Measurements from ENCODE around the gene PROB1. TPM values are rescaled to one million over a fixed set of nuclear protein-coding genes. Genes with fewer than 3 reads are reported as not detected.

PROB1 gene
- total and polyA plus RNA-seq, 9 of the 15 experiments (the other 6 are each of a cell fraction or from before 2014, with no cell fraction given): 0.01 to 1.8 (median 0.47) TPM

DNA sequence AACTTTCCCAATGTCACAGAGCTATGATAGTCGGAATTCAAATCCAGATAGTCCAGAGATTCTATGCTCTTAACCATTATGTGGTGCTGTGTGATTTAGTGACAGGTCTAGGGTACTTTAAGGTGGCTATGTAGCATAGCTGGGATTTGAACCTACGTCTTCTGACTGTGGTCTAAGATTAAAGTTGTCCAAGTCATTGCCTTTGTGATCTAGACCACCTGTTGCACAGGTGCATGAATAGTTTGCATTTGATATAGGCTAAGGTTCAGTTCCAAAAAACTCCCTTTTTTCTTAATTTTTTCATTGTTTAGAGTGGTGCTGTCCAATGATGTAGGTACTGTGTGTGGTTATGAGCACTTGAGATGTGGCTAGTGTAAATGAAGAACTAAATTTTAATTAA lies 50.7 kb downstream of the PROB1 start:
- CTCF ChIA-PET (ENCODE audit: low intra/inter-chr PET ratio): no interaction called here
- Histone ChIP-seq H3K9ac (ENCODE audit: insufficient read depth in 1 of 2, low read depth in 2 of 2, low read length in 2 of 2) (peak overlapping the region in 1 of 2 experiments; percentile 57; a peak in 1 of 4 replicates), H3K4me3 (peak overlapping the region; percentile 86; the same call in 1 of the 2 replicates), H4K20me1 (replicated peaks; ENCODE audit: control insufficient read depth, insufficient read depth, low read length) (peaks cover 26% of the 10 kb centered on the region), H2AFZ (ENCODE audit: low read depth, low read length) (no peak overlapping the region), H3K36me3 (ENCODE audit: control insufficient read depth, insufficient read depth, low read length) (peaks cover 23% of the 10 kb centered on the region), H3K27me3 (ENCODE audit: control insufficient read depth in 2 of 2, insufficient read depth in 2 of 2, low read length in 2 of 2) (no peaks in the 10 kb centered on the region), H3K27ac (ENCODE audit: extremely low read depth, low read depth, low read length) (no peak overlapping the region), H3K79me2 (ENCODE audit: control insufficient read depth, insufficient read depth, low read length) (peaks cover 75% of the 10 kb centered on the region), H3K4me2 (ENCODE audit: insufficient read depth, low read length) (peak overlapping the region; percentile 91), H3K9me3 (replicated peaks; ENCODE audit: control insufficient read depth, insufficient read depth, low read depth, low read length) (no peaks in the 10 kb centered on the region), H3K9me1 (ENCODE audit: control insufficient read depth, insufficient read depth, low read length) (no peaks in the 10 kb centered on the region), H3K4me1 (replicated peaks in 1 of 2; ENCODE audit: control insufficient read depth in 2 of 2, insufficient read depth in 2 of 2, low read length in 2 of 2) (peaks cover 18 to 19% of the 10 kb centered on the region in 2 experiments; a peak in 4 of 5 replicates)
- POLR2A ChIA-PET: interaction anchor here (0.6 to 1.5 kb wide), 4 partner anchors 9 to 578 kb away, joined by 3 to 4 read pairs (median 4); no protein-coding TSS in a partner anchor
- DNase-seq (ENCODE audit: extremely low read depth in 1 of 4, low spot score in 3 of 4): no peak
- FAIRE-seq: no peak
- no peak for TF ChIP-seq CBFA2T2 (conservative IDR thresholded peaks at IDR 0.05)
- 31% methylated on average over 2 of the region's 2 CpGs for WGBS (ENCODE audit: insufficient coverage, low coverage, missing lambda C conversion rate)
- BruUV-seq (replicated peaks): no TSS peak
- in situ Hi-C loops (cut with MboI) (no loop called here), intact Hi-C loops (cut with micrococcal nuclease) (loop anchor here (5.0 kb wide), 3 partner anchors 58 to 767 kb away; partner anchors contain the start of genes HSPA9 and SPATA24)
- no peak for ATAC-seq

GRCh38 chr5:139343476-139343875 lies 51.4 kb downstream of the PROB1 start:
- 18% methylated on average over 8 of the region's 9 CpGs for WGBS (ENCODE audit: insufficient coverage, low coverage, missing lambda C conversion rate)
- ATAC-seq: no peak
- H3K4me1 ChIP-seq (replicated peaks in 1 of 2; ENCODE audit: control insufficient read depth in 2 of 2, insufficient read depth in 2 of 2, low read length in 2 of 2): peaks cover 15% of the 10 kb centered on the region in 2 experiments; a peak in 4 of 5 replicates
- H3K4me2 ChIP-seq (ENCODE audit: insufficient read depth, low read length): peak overlapping the region; percentile 91
- peak in 1 of 4 experiments; percentile 28 for DNase-seq (ENCODE audit: extremely low read depth in 1 of 4, low spot score in 3 of 4)
- H3K27me3 ChIP-seq (ENCODE audit: control insufficient read depth in 2 of 2, insufficient read depth in 2 of 2, low read length in 2 of 2): no peaks in the 10 kb centered on the region
- H3K27ac ChIP-seq (ENCODE audit: extremely low read depth, low read depth, low read length): peak overlapping the region; percentile 100; the same call in 2 of the 3 replicates
- ChIA-PET POLR2A (interaction anchor here (0.6 to 1.5 kb wide), 3 partner anchors 10 to 577 kb away, joined by 3 to 4 read pairs (median 4); no protein-coding TSS in a partner anchor), CTCF (ENCODE audit: low intra/inter-chr PET ratio) (no interaction called here)
- no TSS peak for BruUV-seq (replicated peaks)
- H3K9ac ChIP-seq (ENCODE audit: insufficient read depth in 1 of 2, low read depth in 2 of 2, low read length in 2 of 2): peak overlapping the region; percentile 11 to 99; a peak in 2 of 4 replicates
- no peak overlapping the region for H2AFZ ChIP-seq (ENCODE audit: low read depth, low read length)
- H3K79me2 ChIP-seq (ENCODE audit: control insufficient read depth, insufficient read depth, low read length): peaks cover 68% of the 10 kb centered on the region
- H3K9me3 ChIP-seq (replicated peaks; ENCODE audit: control insufficient read depth, insufficient read depth, low read depth, low read length): no peaks in the 10 kb centered on the region
- in situ Hi-C loops (cut with MboI) (no loop called here), intact Hi-C loops (cut with micrococcal nuclease) (loop anchor here (5.0 kb wide), 3 partner anchors 59 to 766 kb away; partner anchors contain the start of genes HSPA9 and SPATA24)
- H3K9me1 ChIP-seq (ENCODE audit: control insufficient read depth, insufficient read depth, low read length): no peaks in the 10 kb centered on the region
- no peak for FAIRE-seq
- peaks cover 18% of the 10 kb centered on the region for H3K36me3 ChIP-seq (ENCODE audit: control insufficient read depth, insufficient read depth, low read length)
- H3K4me3 ChIP-seq: peak overlapping the region; percentile 86
- H4K20me1 ChIP-seq (replicated peaks; ENCODE audit: control insufficient read depth, insufficient read depth, low read length): peaks cover 26% of the 10 kb centered on the region
- TF ChIP-seq ZNF384 (IDR thresholded peaks at IDR 0.05; ENCODE audit: low read depth, low read length): peak; percentile 38; the same call in 1 of the 2 replicates
- 0 out of 2 replicates have a peak, but pooled peaks have one; percentile 13 for TF ChIP-seq SMARCA4 (IDR thresholded peaks at IDR 0.05)
- no peak for TF ChIP-seq SRSF3 (IDR thresholded peaks at IDR 0.05; ENCODE audit: insufficient read depth, low read length)
- TF ChIP-seq GTF2F1 (IDR thresholded peaks at IDR 0.05; ENCODE audit: low read depth, low read length): no peak
- TF ChIP-seq ZNF830 (CRISPR knock-in tag; IDR thresholded peaks at IDR 0.05): no peak
- no peak for TF ChIP-seq HNRNPLL (IDR thresholded peaks at IDR 0.05; ENCODE audit: low read depth, low read length, poor library complexity, severe bottlenecking)
- TF ChIP-seq ZNF184 (CRISPR knock-in tag; IDR thresholded peaks at IDR 0.05): no peak
- TF ChIP-seq, protein P1, sequence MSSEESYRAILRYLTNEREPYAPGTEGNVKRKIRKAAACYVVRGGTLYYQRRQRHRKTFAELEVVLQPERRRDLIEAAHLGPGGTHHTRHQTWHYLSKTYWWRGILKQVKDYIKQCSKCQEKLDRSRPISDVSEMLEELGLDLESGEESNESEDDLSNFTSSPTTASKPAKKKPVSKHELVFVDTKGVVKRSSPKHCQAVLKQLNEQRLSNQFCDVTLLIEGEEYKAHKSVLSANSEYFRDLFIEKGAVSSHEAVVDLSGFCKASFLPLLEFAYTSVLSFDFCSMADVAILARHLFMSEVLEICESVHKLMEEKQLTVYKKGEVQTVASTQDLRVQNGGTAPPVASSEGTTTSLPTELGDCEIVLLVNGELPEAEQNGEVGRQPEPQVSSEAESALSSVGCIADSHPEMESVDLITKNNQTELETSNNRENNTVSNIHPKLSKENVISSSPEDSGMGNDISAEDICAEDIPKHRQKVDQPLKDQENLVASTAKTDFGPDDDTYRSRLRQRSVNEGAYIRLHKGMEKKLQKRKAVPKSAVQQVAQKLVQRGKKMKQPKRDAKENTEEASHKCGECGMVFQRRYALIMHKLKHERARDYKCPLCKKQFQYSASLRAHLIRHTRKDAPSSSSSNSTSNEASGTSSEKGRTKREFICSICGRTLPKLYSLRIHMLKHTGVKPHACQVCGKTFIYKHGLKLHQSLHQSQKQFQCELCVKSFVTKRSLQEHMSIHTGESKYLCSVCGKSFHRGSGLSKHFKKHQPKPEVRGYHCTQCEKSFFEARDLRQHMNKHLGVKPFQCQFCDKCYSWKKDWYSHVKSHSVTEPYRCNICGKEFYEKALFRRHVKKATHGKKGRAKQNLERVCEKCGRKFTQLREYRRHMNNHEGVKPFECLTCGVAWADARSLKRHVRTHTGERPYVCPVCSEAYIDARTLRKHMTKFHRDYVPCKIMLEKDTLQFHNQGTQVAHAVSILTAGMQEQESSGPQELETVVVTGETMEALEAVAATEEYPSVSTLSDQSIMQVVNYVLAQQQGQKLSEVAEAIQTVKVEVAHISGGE (CRISPR knock-in tag; IDR thresholded peaks at IDR 0.05): 0 out of 6 replicates have a peak, but pooled peaks of 1 of the 3 experiments have one; percentile 11
- TF ChIP-seq CEBPB (tag; IDR thresholded peaks at IDR 0.05): peak; percentile 26; the same call in 1 of the 2 replicates
- no peak for TF ChIP-seq KLF1 (tag; IDR thresholded peaks at IDR 0.05)
- TF ChIP-seq SUPT5H (IDR thresholded peaks at IDR 0.05): no peak
- TF ChIP-seq RB1 (IDR thresholded peaks at IDR 0.05; ENCODE audit: low read depth): no peak
- TF ChIP-seq PHF20 (IDR thresholded peaks at IDR 0.05; ENCODE audit: partially characterized antibody): no peak
